Neural cell (in vitro differentiated cells): ENCODE data around the gene CRYAB.

Experiments
- EP300 ChIP-seq: fragments of 450-650 bp; conservative IDR thresholded peaks from 2 replicates; pipeline ENCODE4 v1.6.1; 2014; ENCODE audit warnings: antibody characterized with exemption, mild to moderate bottlenecking, moderate library complexity; ENCODE audit not compliant: poor library complexity, severe bottlenecking
- RAD21 ChIP-seq: fragments of 450-650 bp; conservative IDR thresholded peaks from 2 replicates; pipeline ENCODE4 v1.6.1; 2014; ENCODE audit warnings: antibody characterized with exemption, mild to moderate bottlenecking, moderate library complexity
- TF ChIP-seq, protein P1 (sequence below): fragments of 450-650 bp; IDR thresholded peaks from 2 replicates; pipeline ENCODE4 v1.5.1; 2014; ENCODE audit warnings: antibody characterized with exemption, mild to moderate bottlenecking, moderate library complexity; ENCODE audit not compliant: poor library complexity, severe bottlenecking

DNA sequence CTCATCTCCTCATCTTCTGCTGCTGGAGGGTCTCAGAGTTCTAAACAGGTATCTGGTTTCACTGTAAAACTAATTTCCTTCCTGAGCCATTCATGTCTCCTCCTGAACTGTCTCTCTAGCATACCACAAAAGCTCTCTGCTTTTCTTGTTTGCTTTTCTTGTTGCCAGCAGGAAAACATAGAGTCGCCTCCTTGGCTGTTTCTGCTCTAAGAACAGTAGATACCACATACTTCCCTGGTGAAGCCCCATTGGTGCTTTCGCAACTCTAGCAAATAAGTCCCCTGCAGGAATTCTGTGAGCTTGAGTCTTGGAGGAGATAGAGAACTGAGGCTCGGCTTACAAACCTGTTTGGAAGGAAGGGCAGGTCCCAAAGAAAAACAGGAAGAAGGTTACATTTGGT, 32.6 kb upstream of the CRYAB start:
- TF ChIP-seq EP300 (no peak), RAD21 (no peak)
- TF ChIP-seq, protein P1, sequence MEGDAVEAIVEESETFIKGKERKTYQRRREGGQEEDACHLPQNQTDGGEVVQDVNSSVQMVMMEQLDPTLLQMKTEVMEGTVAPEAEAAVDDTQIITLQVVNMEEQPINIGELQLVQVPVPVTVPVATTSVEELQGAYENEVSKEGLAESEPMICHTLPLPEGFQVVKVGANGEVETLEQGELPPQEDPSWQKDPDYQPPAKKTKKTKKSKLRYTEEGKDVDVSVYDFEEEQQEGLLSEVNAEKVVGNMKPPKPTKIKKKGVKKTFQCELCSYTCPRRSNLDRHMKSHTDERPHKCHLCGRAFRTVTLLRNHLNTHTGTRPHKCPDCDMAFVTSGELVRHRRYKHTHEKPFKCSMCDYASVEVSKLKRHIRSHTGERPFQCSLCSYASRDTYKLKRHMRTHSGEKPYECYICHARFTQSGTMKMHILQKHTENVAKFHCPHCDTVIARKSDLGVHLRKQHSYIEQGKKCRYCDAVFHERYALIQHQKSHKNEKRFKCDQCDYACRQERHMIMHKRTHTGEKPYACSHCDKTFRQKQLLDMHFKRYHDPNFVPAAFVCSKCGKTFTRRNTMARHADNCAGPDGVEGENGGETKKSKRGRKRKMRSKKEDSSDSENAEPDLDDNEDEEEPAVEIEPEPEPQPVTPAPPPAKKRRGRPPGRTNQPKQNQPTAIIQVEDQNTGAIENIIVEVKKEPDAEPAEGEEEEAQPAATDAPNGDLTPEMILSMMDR: no peak
